HG03342 (cell line): Measurements from ENCODE around the gene ZSCAN5B.
A peak's percentile ranks its signal among the peaks of the same experiment; 100 is the strongest.

Experiments
- ATAC-seq: cut with Tn5 transposase; IDR thresholded peaks from one replicate; pipeline ENCODE4 v1.9.1; 2021; ENCODE audit warnings: mild to moderate bottlenecking, moderate library complexity; ENCODE audit not compliant: unreplicated experiment

ZSCAN5B gene

GRCh38 chr19:56147307-56147706, 50.3 kb downstream of the ZSCAN5B start:
- no peak for ATAC-seq

- no peak for ATAC-seq
Observed at GRCh38 chr19:56146904-56147303, 50.7 kb downstream of the ZSCAN5B start.

GRCh38 chr19:56145698-56146097, 51.9 kb downstream of the ZSCAN5B start:
- ATAC-seq, result no peak

- ATAC-seq, result no peak
Observed at GRCh38 chr19:56144831-56145230, 52.8 kb downstream of the ZSCAN5B start.

GRCh38 chr19:56144376-56144775, 53.2 kb downstream of the ZSCAN5B start:
- ATAC-seq, result no peak

GRCh38 chr19:56142897-56143434, 54.6 kb downstream of the ZSCAN5B start:
- no peak for ATAC-seq

- no peak for ATAC-seq
Observed at GRCh38 chr19:56142087-56142787, 55.3 kb downstream of the ZSCAN5B start.

- no peak for ATAC-seq
Observed at GRCh38 chr19:56141417-56141993, 56.1 kb downstream of the ZSCAN5B start.

- peak; percentile 86 for ATAC-seq
Observed at GRCh38 chr19:56140583-56141416, 56.8 kb downstream of the ZSCAN5B start, which contains the start of gene ZNF444. Gene ZNF444, plus strand, starts transcription at chr19:56141287. Its CDS starts 5,625 bp downstream, at chr19:56146912.

GRCh38 chr19:56139847-56140582, 57.6 kb downstream of the ZSCAN5B start:
- ATAC-seq, result no peak
